Thymus (tissue), 11 donors: Measurements from ENCODE around the gene BMP2K. TPM values are rescaled to one million over a fixed set of nuclear protein-coding genes. Genes with fewer than 3 reads are reported as not detected.

ENCODE experiments used
- DNase-seq, 9 donors: peaks; one replicate each; pipeline ENCODE4 v3.0.0-alpha.2; 2013; ENCODE audit warnings: low spot score in 9 of 9, low read depth in 6 of 9, missing footprints in 1 of 9
- H3K27ac ChIP-seq, 2 donors: one replicate each; pipeline ENCODE4 v1.5.1; 2013; ENCODE audit warnings: control low read depth in 1 of 2, low read depth in 1 of 2, low read length in 1 of 2, mild to moderate bottlenecking in 1 of 2, moderate library complexity in 1 of 2
- H3K27me3 ChIP-seq, 2 donors: one replicate each; pipeline ENCODE4 v1.5.1; 2013; ENCODE audit warnings: low read length in 1 of 2; ENCODE audit not compliant: control insufficient read depth in 2 of 2, insufficient read depth in 1 of 2
- H3K36me3 ChIP-seq, 2 donors: one replicate each; pipeline ENCODE4 v1.5.1; 2013; ENCODE audit warnings: low read length in 1 of 2, mild to moderate bottlenecking in 1 of 2, moderate library complexity in 1 of 2; ENCODE audit not compliant: control insufficient read depth in 2 of 2, insufficient read depth in 2 of 2
- H3K4me1 ChIP-seq, 2 donors: one replicate each; pipeline ENCODE4 v1.5.1; 2013; ENCODE audit warnings: low read length in 2 of 2; ENCODE audit not compliant: control insufficient read depth in 2 of 2, insufficient read depth in 2 of 2
- H3K4me3 ChIP-seq, 2 donors: one replicate each; pipeline ENCODE4 v1.5.1; 2013; ENCODE audit warnings: low read length in 2 of 2, control low read depth in 1 of 2, mild to moderate bottlenecking in 1 of 2
- H3K9me3 ChIP-seq, 2 donors: one replicate each; pipeline ENCODE4 v1.5.1; 2013; ENCODE audit warnings: low read length in 1 of 2, mild to moderate bottlenecking in 1 of 2; ENCODE audit not compliant: control insufficient read depth in 2 of 2, insufficient read depth in 1 of 2
- WGBS: extraction: QIAGEN DNeasy Blood & Tissue Kit; methylation state at CpG from one replicate; pipeline ENCODE4 v1.1.7; 2013; 5-methylcytosine and 5-hydroxymethylcytosine counted together
- polyA plus RNA-seq: library from polyadenylated mRNA; stranded (reverse); fragments of 200-250 nt; gene quantifications from one replicate; pipeline ENCODE4 v1.2.3, GENCODE V29; 2013
- total RNA-seq: library from RNA; stranded (reverse); fragments of 120-200 nt; gene quantifications from one replicate; pipeline ENCODE4 v1.2.4, GENCODE V29; 2013
- donor health status: healthy.

BMP2K gene
- total and polyA plus RNA-seq, 2 donors: 34.3 to 36.5 TPM

- Histone ChIP-seq H3K4me3 (no peak overlapping the region), H3K36me3 (no peaks in the 10 kb centered on the region), H3K4me1 (no peaks in the 10 kb centered on the region), H3K9me3 (no peaks in the 10 kb centered on the region), H3K27ac (no peak overlapping the region), H3K27me3 (no peaks in the 10 kb centered on the region)
- WGBS: 96% methylated on average over 3 of the region's 3 CpGs
- no peak for DNase-seq
Measured at GRCh38 chr4:78747475-78747922, 28.7 kb upstream of the BMP2K start.

- H3K27me3 ChIP-seq: no peaks in the 10 kb centered on the region
- H3K9me3 ChIP-seq: no peaks in the 10 kb centered on the region
- H3K4me1 ChIP-seq: no peaks in the 10 kb centered on the region
- H3K27ac ChIP-seq: no peak overlapping the region
- DNase-seq: no peak
- H3K4me3 ChIP-seq: no peak overlapping the region
- H3K36me3 ChIP-seq: no peaks in the 10 kb centered on the region
- WGBS: 74% methylated on average over 2 of the region's 2 CpGs
Measured at GRCh38 chr4:78748381-78748780, 27.8 kb upstream of the BMP2K start.

GRCh38 chr4:78749258-78749971, 26.7 kb upstream of the BMP2K start:
- Histone ChIP-seq H3K27me3 (no peaks in the 10 kb centered on the region), H3K4me1 (no peaks in the 10 kb centered on the region), H3K27ac (no peak overlapping the region), H3K9me3 (no peaks in the 10 kb centered on the region), H3K36me3 (no peaks in the 10 kb centered on the region), H3K4me3 (no peak overlapping the region)
- 95% methylated on average over 4 of the region's 4 CpGs for WGBS
- no peak for DNase-seq

- no peaks in the 10 kb centered on the region for H3K36me3 ChIP-seq
- peak overlapping the region in 1 of 2 donors; percentile 12 for H3K27ac ChIP-seq
- H3K4me1 ChIP-seq: no peaks in the 10 kb centered on the region
- H3K9me3 ChIP-seq: no peaks in the 10 kb centered on the region
- H3K4me3 ChIP-seq: no peak overlapping the region
- DNase-seq: no peak
- 67% methylated on average over 2 of the region's 2 CpGs for WGBS
- H3K27me3 ChIP-seq: no peaks in the 10 kb centered on the region
Measured at GRCh38 chr4:78749972-78750727, 26.0 kb upstream of the BMP2K start.

GRCh38 chr4:78753091-78753490, 23.1 kb upstream of the BMP2K start:
- Histone ChIP-seq H3K27ac (no peak overlapping the region), H3K4me1 (no peaks in the 10 kb centered on the region), H3K4me3 (no peak overlapping the region), H3K36me3 (no peaks in the 10 kb centered on the region), H3K9me3 (no peaks in the 10 kb centered on the region), H3K27me3 (no peaks in the 10 kb centered on the region)
- DNase-seq: no peak
- WGBS: 96% methylated on average over 2 of the region's 2 CpGs

- H3K27ac ChIP-seq: no peak overlapping the region
- H3K36me3 ChIP-seq: no peaks in the 10 kb centered on the region
- no peak overlapping the region for H3K4me3 ChIP-seq
- DNase-seq: no peak
- no peaks in the 10 kb centered on the region for H3K27me3 ChIP-seq
- WGBS: 95% methylated on average over 3 of the region's 3 CpGs
- H3K9me3 ChIP-seq: no peaks in the 10 kb centered on the region
- no peaks in the 10 kb centered on the region for H3K4me1 ChIP-seq
Measured at GRCh38 chr4:78754872-78755271, 21.3 kb upstream of the BMP2K start.

- DNase-seq: no peak
- H3K4me3 ChIP-seq: no peak overlapping the region
- H3K36me3 ChIP-seq: no peaks in the 10 kb centered on the region
- WGBS: 98% methylated on average over 3 of the region's 3 CpGs
- H3K27ac ChIP-seq: no peak overlapping the region
- H3K27me3 ChIP-seq: no peaks in the 10 kb centered on the region
- H3K4me1 ChIP-seq: no peaks in the 10 kb centered on the region
- no peaks in the 10 kb centered on the region for H3K9me3 ChIP-seq
Measured at GRCh38 chr4:78756137-78756536, 20.0 kb upstream of the BMP2K start.

- Histone ChIP-seq H3K36me3 (no peaks in the 10 kb centered on the region), H3K4me1 (no peaks in the 10 kb centered on the region), H3K4me3 (no peak overlapping the region), H3K27ac (no peak overlapping the region), H3K27me3 (no peaks in the 10 kb centered on the region), H3K9me3 (no peaks in the 10 kb centered on the region)
- DNase-seq: no peak
- 95% methylated on average over 1 of the region's 1 CpG for WGBS
Measured at GRCh38 chr4:78756776-78757175, 19.4 kb upstream of the BMP2K start.

GRCh38 chr4:78757574-78757973, 18.6 kb upstream of the BMP2K start:
- no peak for DNase-seq
- H3K4me1 ChIP-seq: no peaks in the 10 kb centered on the region
- no peak overlapping the region for H3K4me3 ChIP-seq
- 97% methylated on average over 1 of the region's 1 CpG for WGBS
- H3K27ac ChIP-seq: no peak overlapping the region
- no peaks in the 10 kb centered on the region for H3K27me3 ChIP-seq
- H3K36me3 ChIP-seq: no peaks in the 10 kb centered on the region
- H3K9me3 ChIP-seq: no peaks in the 10 kb centered on the region
